Lower leg skin (tissue), 4 donors: ENCODE results near the gene RGS11. TPM values are rescaled to one million over a fixed set of nuclear protein-coding genes. Genes with fewer than 3 reads are reported as not detected.
A peak's percentile ranks its signal among the peaks of the same experiment; 100 is the strongest.

Experiments used
- DNase-seq, 2 donors: peaks; one replicate each; pipeline ENCODE4 v3.0.0-alpha.2; 2019; ENCODE audit warnings: low spot score in 2 of 2
- H3K4me3 ChIP-seq: fragments of 200-600 bp; sonication (generic); 2 replicates; pipeline ENCODE4 v1.5.1; 2017; ENCODE audit warnings: mild to moderate bottlenecking, low read depth; ENCODE audit not compliant: poor library complexity, severe bottlenecking
- CTCF ChIP-seq, 3 donors: fragments of 450-650 bp; IDR thresholded peaks; one replicate each; pipeline ENCODE4 v1.5.1; 2016; ENCODE audit warnings: antibody characterized with exemption in 3 of 3, mild to moderate bottlenecking in 3 of 3, moderate library complexity in 2 of 3
- POLR2A ChIP-seq, 2 donors: fragments of 450-650 bp; IDR thresholded peaks; one replicate each; pipeline ENCODE4 v1.6.1; 2016 to 2017; ENCODE audit warnings: antibody characterized with exemption in 2 of 2, mild to moderate bottlenecking in 1 of 2, moderate library complexity in 1 of 2
- WGBS, 2 donors: methylation state at CpG; one replicate each; pipeline ENCODE4 v1.1.5; 2018; 5-methylcytosine and 5-hydroxymethylcytosine counted together
- intact Hi-C: fragments of 100-400 bp; cut with DNase I; formaldehyde crosslinking; loops from one replicate; pipeline ENCODE4 v1.15.0; 2023; ENCODE audit warnings: low total_unique reads
- total RNA-seq, 4 donors: library from RNA; depleted of rRNA; stranded (reverse); fragments of >200 nt; gene quantifications; one replicate each; pipeline ENCODE4 v1.1.0, GENCODE V29; 2016

Gene RGS11
- total RNA-seq, 4 donors from 2014 or later: 0.08 to 2.7 (median 1.6) TPM

- no peak for TF ChIP-seq POLR2A (IDR thresholded peaks at IDR 0.05)
- TF ChIP-seq CTCF (IDR thresholded peaks at IDR 0.05): no peak
- DNase-seq: no peak
- H3K4me3 ChIP-seq: no peak overlapping the region
- intact Hi-C loops: no loop called here
- WGBS, 2 donors: 92 to 95% methylated on average over 9 of the region's 9 CpGs
Measured at GRCh38 chr16:245105-245504, 30.6 kb downstream of the RGS11 start.

- intact Hi-C loops: no loop called here
- H3K4me3 ChIP-seq: no peak overlapping the region
- TF ChIP-seq POLR2A (IDR thresholded peaks at IDR 0.05) (no peak), CTCF (IDR thresholded peaks at IDR 0.05) (no peak)
- no peak for DNase-seq
- 76 to 87% methylated on average over 4 of the region's 4 CpGs for WGBS, 2 donors
Measured at GRCh38 chr16:243348-243747, 32.4 kb downstream of the RGS11 start.

GRCh38 chr16:242281-242680 lies 33.5 kb downstream of the RGS11 start:
- H3K4me3 ChIP-seq: no peak overlapping the region
- intact Hi-C loops: no loop called here
- DNase-seq: no peak
- WGBS, 2 donors: 92 to 93% methylated on average over 10 of the region's 10 CpGs
- TF ChIP-seq POLR2A (IDR thresholded peaks at IDR 0.05) (no peak), CTCF (IDR thresholded peaks at IDR 0.05) (no peak)

- DNase-seq: no peak
- H3K4me3 ChIP-seq: no peak overlapping the region
- intact Hi-C loops: no loop called here
- 84 to 87% methylated on average over 8 of the region's 8 CpGs for WGBS, 2 donors
- TF ChIP-seq POLR2A (IDR thresholded peaks at IDR 0.05): no peak
- no peak for TF ChIP-seq CTCF (IDR thresholded peaks at IDR 0.05)
Measured at GRCh38 chr16:240559-240958, 35.2 kb downstream of the RGS11 start.

GRCh38 chr16:239948-240277 lies 35.8 kb downstream of the RGS11 start:
- no peak for TF ChIP-seq CTCF (IDR thresholded peaks at IDR 0.05)
- no peak for TF ChIP-seq POLR2A (IDR thresholded peaks at IDR 0.05)
- 66 to 70% methylated on average over 3 of the region's 3 CpGs for WGBS, 2 donors

GRCh38 chr16:234468-235305 lies 41.1 kb downstream of the RGS11 start, which contains the start of gene FAM234A:
FAM234A (plus strand) TSS chr16:234821; CDS start chr16:254414, 19,593 bp downstream.
- TF ChIP-seq POLR2A (IDR thresholded peaks at IDR 0.05) (peak in 1 of 2 donors; percentile 84), CTCF (IDR thresholded peaks at IDR 0.05) (peak in 1 of 3 donors; percentile 30)
- intact Hi-C loops: no loop called here
- WGBS, 2 donors: 1% methylated on average over 71 to 73 of the region's 85 CpGs
- peak within 1 kb of the TSS; percentile 64 for H3K4me3 ChIP-seq
- DNase-seq: peak; percentile 92 to 98

More at GRCh38 chr16:239948-240277, 35.8 kb downstream of the RGS11 start:
- intact Hi-C loops: no loop called here
- no peak overlapping the region for H3K4me3 ChIP-seq
- no peak for DNase-seq
